GM21723 (cell line): ENCODE results near the gene ZNF497.
A peak's percentile ranks its signal among the peaks of the same experiment; 100 is the strongest.
"Not testable (repeated sequence)": the region's sequence is repeated elsewhere in the genome, so short reads cannot be mapped to it uniquely, and the experiment has no call there.

Experiments
- ATAC-seq: cut with Tn5 transposase; IDR thresholded peaks from one replicate; pipeline ENCODE4 v1.9.1; 2021; ENCODE audit warnings: mild to moderate bottlenecking, moderate library complexity; ENCODE audit not compliant: unreplicated experiment

Gene ZNF497

GRCh38 chr19:58362272-58362994 is at the start of gene ZNF497:
TSS of gene ZNF497 (minus strand) at chr19:58362751. CDS start at chr19:58357635, 5,116 bp downstream.
- peak; percentile 85 for ATAC-seq

GRCh38 chr19:58409010-58409790 is 46.6 kb upstream of the ZNF497 start:
- peak; percentile 15 for ATAC-seq

GRCh38 chr19:58408152-58409009 is 45.8 kb upstream of the ZNF497 start, which contains the start of gene ZNF584:
TSS of gene ZNF584 (plus strand) at chr19:58408649. CDS start at chr19:58409148, 499 bp downstream.
- ATAC-seq = peak; percentile 90

- ATAC-seq = peak; percentile 15
Measured at GRCh38 chr19:58407658-58408151, 45.2 kb upstream of the ZNF497 start.

- no peak for ATAC-seq
Measured at GRCh38 chr19:58406818-58407657, 44.5 kb upstream of the ZNF497 start.

GRCh38 chr19:58403920-58404478 is 41.4 kb upstream of the ZNF497 start:
- not testable (repeated sequence) for ATAC-seq

- no peak for ATAC-seq
Measured at GRCh38 chr19:58401840-58402421, 39.4 kb upstream of the ZNF497 start.

- peak; percentile 96 for ATAC-seq
Measured at GRCh38 chr19:58400916-58401839, 38.6 kb upstream of the ZNF497 start.

- ATAC-seq = no peak
Measured at GRCh38 chr19:58400316-58400915, 37.9 kb upstream of the ZNF497 start.

- no peak for ATAC-seq
Measured at GRCh38 chr19:58399903-58400302, 37.4 kb upstream of the ZNF497 start.

GRCh38 chr19:58398545-58398944 is 36.0 kb upstream of the ZNF497 start:
- no peak for ATAC-seq

GRCh38 chr19:58398087-58398486 is 35.5 kb upstream of the ZNF497 start:
- no peak for ATAC-seq

GRCh38 chr19:58397533-58398037 is 35.0 kb upstream of the ZNF497 start:
- ATAC-seq = no peak

GRCh38 chr19:58396691-58397532 is 34.4 kb upstream of the ZNF497 start:
- no peak for ATAC-seq

GRCh38 chr19:58395979-58396627 is 33.6 kb upstream of the ZNF497 start:
- ATAC-seq = no peak
